ENCODE results near the gene TCP11.
"Not testable (repeated sequence)": the region's sequence is repeated elsewhere in the genome, so short reads cannot be mapped to it uniquely, and the experiment has no call there.

The TCP11 gene

GRCh38 chr6:35142588-35143569 is 1.7 kb upstream of the TCP11 start:
- DNase-seq = no peak

- DNase-seq = no peak
Observed at GRCh38 chr6:35140639-35141006, 516 bp downstream of the TCP11 start.

- DNase-seq = peak; percentile 53 to 54
Observed at GRCh38 chr6:35139924-35140638, 1.1 kb downstream of the TCP11 start.

- no peak for DNase-seq
Observed at GRCh38 chr6:35139470-35139869, 1.7 kb downstream of the TCP11 start.

- DNase-seq = not testable (repeated sequence)
Observed at GRCh38 chr6:35138191-35138590, 2.9 kb downstream of the TCP11 start.

- DNase-seq = no peak
Observed at GRCh38 chr6:35136185-35136584, 5.0 kb downstream of the TCP11 start.

GRCh38 chr6:35128496-35128895 is 12.6 kb downstream of the TCP11 start:
- no peak for DNase-seq

- no peak for DNase-seq
Observed at GRCh38 chr6:35128042-35128441, 13.1 kb downstream of the TCP11 start.

- no peak for DNase-seq
Observed at GRCh38 chr6:35124356-35124755, 16.8 kb downstream of the TCP11 start.

GRCh38 chr6:35120746-35121145 is 20.4 kb downstream of the TCP11 start:
- DNase-seq = no peak

- no peak for DNase-seq
Observed at GRCh38 chr6:35108309-35108885, 32.7 kb downstream of the TCP11 start.

- DNase-seq = not testable (repeated sequence)
Observed at GRCh38 chr6:35107761-35108160, 33.4 kb downstream of the TCP11 start.

GRCh38 chr6:35107208-35107607 is 33.9 kb downstream of the TCP11 start:
- not testable (repeated sequence) for DNase-seq

GRCh38 chr6:35106061-35106460 is 35.1 kb downstream of the TCP11 start:
- DNase-seq = not testable (repeated sequence)

GRCh38 chr6:35105078-35105477 is 36.1 kb downstream of the TCP11 start:
- no peak for DNase-seq

- no peak for DNase-seq
Observed at GRCh38 chr6:35099116-35099515, 42.0 kb downstream of the TCP11 start.

GRCh38 chr6:35096129-35096862 is 44.8 kb downstream of the TCP11 start:
- DNase-seq = peak in 1 of 2 experiments; percentile 77

- DNase-seq = no peak
Observed at GRCh38 chr6:35094183-35094582, 47.0 kb downstream of the TCP11 start.

GRCh38 chr6:35093783-35094182 is 47.4 kb downstream of the TCP11 start:
- DNase-seq = no peak

- no peak for DNase-seq
Observed at GRCh38 chr6:35093118-35093445, 48.1 kb downstream of the TCP11 start.

GRCh38 chr6:35092362-35093117 is 48.6 kb downstream of the TCP11 start:
- no peak for DNase-seq
